Subcutaneous abdominal adipose tissue (tissue), 5 donors: ENCODE results near the gene FAM180B.

Experiments
- H3K27ac ChIP-seq: one replicate; pipeline ENCODE4 v1.7.0; 2013; ENCODE audit warnings: low read depth, mild to moderate bottlenecking, inconsistent platforms, low read length, moderate library complexity
- H3K27me3 ChIP-seq, 5 donors: one replicate each; pipeline ENCODE4 v1.7.0; 2013; ENCODE audit warnings: low read length in 5 of 5, inconsistent platforms in 1 of 5; ENCODE audit not compliant: control insufficient read depth in 5 of 5, insufficient read depth in 4 of 5
- H3K36me3 ChIP-seq, 5 donors: one replicate each; pipeline ENCODE4 v1.7.0; 2013; ENCODE audit warnings: low read length in 5 of 5; ENCODE audit not compliant: control insufficient read depth in 5 of 5, insufficient read depth in 5 of 5
- H3K4me1 ChIP-seq, 5 donors: one replicate each; pipeline ENCODE4 v1.7.0; 2013; ENCODE audit warnings: low read length in 5 of 5, mild to moderate bottlenecking in 3 of 5, moderate library complexity in 1 of 5; ENCODE audit not compliant: control insufficient read depth in 5 of 5, insufficient read depth in 5 of 5
- H3K4me3 ChIP-seq, 5 donors: one replicate each; pipeline ENCODE4 v1.7.0; 2013; ENCODE audit warnings: low read length in 5 of 5, low read depth in 1 of 5
- H3K9ac ChIP-seq, 5 donors: one replicate each; pipeline ENCODE4 v1.7.0; 2013; ENCODE audit warnings: low read length in 5 of 5, mild to moderate bottlenecking in 4 of 5, moderate library complexity in 3 of 5
- H3K9me3 ChIP-seq, 5 donors: one replicate each; pipeline ENCODE4 v1.7.0; 2013; ENCODE audit warnings: low read length in 5 of 5; ENCODE audit not compliant: control insufficient read depth in 5 of 5
- donor health status: healthy.
- donor health status: healthy.
- donor health status: healthy.
- donor health status: healthy.
- donor health status: healthy.

The FAM180B gene

DNA sequence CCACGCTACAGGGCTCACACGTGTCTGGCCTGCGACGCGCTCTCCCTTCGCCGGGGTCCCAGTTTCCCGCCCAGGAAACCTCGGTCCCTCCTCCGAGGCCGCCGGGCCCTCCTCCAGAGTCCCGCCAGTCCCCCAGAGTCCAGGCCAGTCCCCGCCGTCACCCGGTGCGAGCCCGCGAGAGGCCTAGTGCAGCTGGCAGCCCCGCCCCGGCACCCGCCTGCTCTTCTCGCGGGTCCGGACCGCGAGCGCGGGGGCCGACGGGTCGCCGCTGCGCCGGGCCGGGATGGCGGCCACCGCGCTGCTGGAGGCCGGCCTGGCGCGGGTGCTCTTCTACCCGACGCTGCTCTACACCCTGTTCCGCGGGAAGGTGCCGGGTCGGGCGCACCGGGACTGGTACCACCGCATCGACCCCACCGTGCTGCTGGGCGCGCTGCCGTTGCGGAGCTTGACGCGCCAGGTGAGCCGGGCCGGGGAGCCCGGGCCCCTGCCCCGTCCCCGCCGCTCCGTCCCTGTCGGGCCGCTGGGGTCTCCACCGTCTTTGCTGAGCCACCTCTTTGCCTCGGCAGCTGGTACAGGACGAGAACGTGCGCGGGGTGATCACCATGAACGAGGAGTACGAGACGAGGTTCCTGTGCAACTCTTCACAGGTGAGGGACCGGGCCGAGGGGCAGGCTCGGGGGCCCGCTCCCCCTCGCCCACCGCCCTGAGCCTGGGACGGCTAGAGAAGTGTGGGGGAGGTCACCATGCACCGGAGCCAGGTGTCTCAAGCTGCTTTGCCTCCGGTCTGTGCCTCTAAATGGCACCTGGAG lies 20.9 kb upstream of the FAM180B start, which contains the start of gene PTPMT1:
PTPMT1 (plus strand) TSS at position 260 of the 809 bp plus-strand sequence; CDS start at position 284, 24 bp downstream.
- Histone ChIP-seq H3K4me1 (peaks cover 5 to 31% (median 20%) of the 10 kb centered on the region in 5 donors), H3K27ac (peak within 1 kb of the TSS; percentile 84), H3K9me3 (no peaks in the 10 kb centered on the region), H3K36me3 (peaks cover 3 to 10% (median 5%) of the 10 kb centered on the region in 5 donors), H3K27me3 (no peaks in the 10 kb centered on the region), H3K4me3 (peak within 1 kb of the TSS; percentile 67 to 89 (median 85)), H3K9ac (peak within 1 kb of the TSS; percentile 81 to 98 (median 94))

DNA sequence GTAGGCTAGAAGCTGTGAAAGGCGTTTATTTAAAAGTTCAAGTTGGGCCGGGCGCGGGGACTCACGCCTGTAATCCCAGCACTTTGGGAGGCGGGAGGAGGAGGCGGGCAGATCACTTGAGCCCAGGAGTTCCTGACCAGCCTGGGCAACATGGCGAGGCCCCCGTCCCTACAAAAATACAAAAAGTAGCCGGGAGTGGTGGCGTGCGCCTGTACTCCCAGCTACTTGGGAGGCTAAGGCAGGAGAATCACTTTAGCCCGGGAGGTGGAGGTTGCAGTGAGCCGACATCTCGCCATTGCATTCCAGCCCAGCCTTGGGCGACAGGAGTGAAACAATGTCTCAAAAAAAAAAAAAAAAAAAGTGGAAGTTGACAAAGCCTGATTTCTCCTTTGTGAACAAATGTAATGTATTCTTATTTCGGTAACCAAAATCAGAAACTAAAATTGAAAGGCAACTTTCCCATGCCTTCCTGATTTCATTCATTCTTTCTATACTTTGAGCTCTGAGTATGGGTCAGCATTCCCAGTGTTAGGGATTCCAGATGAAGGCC lies 20.3 kb upstream of the FAM180B start:
- Histone ChIP-seq H3K27me3 (no peaks in the 10 kb centered on the region), H3K36me3 (peaks cover 3 to 13% (median 5%) of the 10 kb centered on the region in 5 donors), H3K4me1 (peaks cover 5 to 37% (median 26%) of the 10 kb centered on the region in 5 donors), H3K9me3 (no peaks in the 10 kb centered on the region), H3K27ac (peak overlapping the region; percentile 84), H3K9ac (peak overlapping the region; percentile 73 to 98 (median 94)), H3K4me3 (peak overlapping the region; percentile 67 to 89 (median 85))

DNA sequence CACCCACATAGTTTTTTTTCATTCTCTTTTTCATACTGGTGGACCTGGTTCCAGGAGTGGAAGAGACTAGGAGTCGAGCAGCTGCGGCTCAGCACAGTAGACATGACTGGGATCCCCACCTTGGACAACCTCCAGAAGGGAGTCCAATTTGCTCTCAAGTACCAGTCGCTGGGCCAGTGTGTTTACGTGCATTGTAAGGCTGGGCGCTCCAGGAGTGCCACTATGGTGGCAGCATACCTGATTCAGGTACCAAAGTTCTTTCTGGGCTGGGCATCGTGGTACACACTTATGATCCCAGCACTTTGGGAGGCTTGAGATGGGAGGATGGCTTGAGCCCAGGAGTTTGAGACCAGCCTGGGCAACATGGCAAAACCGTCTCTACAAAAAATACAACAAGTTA lies 16.8 kb upstream of the FAM180B start:
- H3K4me3 ChIP-seq, result no peak overlapping the region
- H3K27ac ChIP-seq, result peak overlapping the region; percentile 11
- H3K4me1 ChIP-seq, result peaks cover 9 to 55% (median 47%) of the 10 kb centered on the region in 5 donors
- no peaks in the 10 kb centered on the region for H3K9me3 ChIP-seq
- H3K27me3 ChIP-seq, result no peaks in the 10 kb centered on the region
- H3K9ac ChIP-seq, result no peak overlapping the region
- H3K36me3 ChIP-seq, result peaks cover 4 to 45% (median 27%) of the 10 kb centered on the region in 5 donors

GRCh38 chr11:47570651-47571356 lies 15.7 kb upstream of the FAM180B start:
- Histone ChIP-seq H3K9me3 (no peaks in the 10 kb centered on the region), H3K4me3 (no peak overlapping the region), H3K27me3 (no peaks in the 10 kb centered on the region), H3K4me1 (peaks cover 5 to 47% (median 38%) of the 10 kb centered on the region in 5 donors), H3K36me3 (peaks cover 6 to 51% (median 35%) of the 10 kb centered on the region in 5 donors), H3K27ac (peak overlapping the region; percentile 52), H3K9ac (peak overlapping the region in 1 of 5 donors; percentile 40)

GRCh38 chr11:47571357-47571729 lies 15.1 kb upstream of the FAM180B start:
- Histone ChIP-seq H3K36me3 (peaks cover 6 to 53% (median 36%) of the 10 kb centered on the region in 5 donors), H3K27ac (peak overlapping the region; percentile 52), H3K4me1 (peaks cover 4 to 42% (median 32%) of the 10 kb centered on the region in 5 donors), H3K9me3 (no peaks in the 10 kb centered on the region), H3K9ac (no peak overlapping the region), H3K4me3 (no peak overlapping the region), H3K27me3 (no peaks in the 10 kb centered on the region)

DNA sequence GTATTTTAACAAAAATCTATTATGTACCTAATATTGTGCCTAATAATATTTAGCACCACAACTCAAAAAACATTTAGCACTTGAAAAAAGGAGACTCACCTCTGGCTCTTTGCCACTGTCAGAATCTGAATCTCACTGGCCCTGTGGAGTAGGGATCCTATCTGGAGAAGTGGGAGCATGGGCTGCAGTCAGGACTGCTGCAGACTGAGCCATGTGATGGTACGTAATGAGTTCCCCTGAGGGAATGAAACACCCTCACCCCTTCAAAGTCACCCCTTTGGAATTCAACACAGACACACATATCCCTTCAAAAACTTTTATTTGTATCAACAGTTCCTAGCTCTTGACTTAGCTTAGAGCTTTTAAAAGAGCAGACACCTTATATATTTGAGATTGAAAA lies 14.6 kb upstream of the FAM180B start:
- Histone ChIP-seq H3K4me3 (no peak overlapping the region), H3K4me1 (peaks cover 4 to 39% (median 30%) of the 10 kb centered on the region in 5 donors), H3K9me3 (no peaks in the 10 kb centered on the region), H3K36me3 (peaks cover 6 to 54% (median 36%) of the 10 kb centered on the region in 5 donors), H3K9ac (peak overlapping the region in 2 of 5 donors; percentile 24 to 43), H3K27me3 (no peaks in the 10 kb centered on the region), H3K27ac (peak overlapping the region; percentile 52)

DNA sequence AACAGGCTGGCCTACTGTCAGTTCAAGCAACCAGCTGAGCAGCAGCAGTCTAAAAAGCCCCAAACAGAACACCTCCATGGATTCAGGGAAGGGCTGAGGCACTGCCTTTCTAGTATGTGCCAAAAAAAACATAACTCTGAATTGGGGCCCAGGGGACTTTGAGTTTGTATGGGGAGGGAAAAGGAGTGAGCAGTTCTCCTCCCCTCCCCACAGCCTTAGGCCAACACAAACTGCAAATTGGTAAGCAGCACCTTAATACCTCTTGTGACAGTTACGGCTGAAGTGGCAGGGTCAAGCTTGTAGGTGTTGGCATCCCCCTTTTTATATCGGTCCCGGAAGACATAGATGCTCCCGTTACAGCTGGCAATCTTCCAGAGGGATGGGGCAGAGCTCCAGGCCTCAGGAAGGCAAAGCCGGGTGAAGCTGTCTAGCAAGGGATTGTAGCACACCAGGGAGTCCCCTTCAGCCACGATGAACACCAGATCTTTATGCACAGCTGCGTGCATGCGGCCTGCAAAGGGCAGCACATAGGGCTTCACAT lies 13.7 kb upstream of the FAM180B start:
- Histone ChIP-seq H3K27me3 (no peaks in the 10 kb centered on the region), H3K9ac (peak overlapping the region in 1 of 5 donors; percentile 31), H3K27ac (peak overlapping the region; percentile 52), H3K4me3 (peak overlapping the region in 1 of 5 donors; percentile 12), H3K9me3 (no peaks in the 10 kb centered on the region), H3K36me3 (peaks cover 6 to 58% (median 36%) of the 10 kb centered on the region in 5 donors), H3K4me1 (peaks cover 8 to 44% (median 37%) of the 10 kb centered on the region in 5 donors)

GRCh38 chr11:47573321-47573720 lies 13.2 kb upstream of the FAM180B start:
- H3K4me3 ChIP-seq, result no peak overlapping the region
- H3K36me3 ChIP-seq, result peaks cover 6 to 58% (median 36%) of the 10 kb centered on the region in 5 donors
- H3K9ac ChIP-seq, result no peak overlapping the region
- no peaks in the 10 kb centered on the region for H3K9me3 ChIP-seq
- peaks cover 13 to 50% (median 43%) of the 10 kb centered on the region in 5 donors for H3K4me1 ChIP-seq
- no peak overlapping the region for H3K27ac ChIP-seq
- no peaks in the 10 kb centered on the region for H3K27me3 ChIP-seq

GRCh38 chr11:47577460-47578041 lies 8.9 kb upstream of the FAM180B start:
- no peaks in the 10 kb centered on the region for H3K27me3 ChIP-seq
- no peaks in the 10 kb centered on the region for H3K9me3 ChIP-seq
- H3K9ac ChIP-seq, result peak overlapping the region in 2 of 5 donors; percentile 22 to 89
- H3K27ac ChIP-seq, result no peak overlapping the region
- peaks cover 19 to 42% (median 41%) of the 10 kb centered on the region in 5 donors for H3K4me1 ChIP-seq
- peak overlapping the region in 4 of 5 donors; percentile 89 to 96 (median 94) for H3K4me3 ChIP-seq
- H3K36me3 ChIP-seq, result peaks cover 11 to 57% (median 48%) of the 10 kb centered on the region in 5 donors
